ENCODE measurements around the gene UPF2.

DNA sequence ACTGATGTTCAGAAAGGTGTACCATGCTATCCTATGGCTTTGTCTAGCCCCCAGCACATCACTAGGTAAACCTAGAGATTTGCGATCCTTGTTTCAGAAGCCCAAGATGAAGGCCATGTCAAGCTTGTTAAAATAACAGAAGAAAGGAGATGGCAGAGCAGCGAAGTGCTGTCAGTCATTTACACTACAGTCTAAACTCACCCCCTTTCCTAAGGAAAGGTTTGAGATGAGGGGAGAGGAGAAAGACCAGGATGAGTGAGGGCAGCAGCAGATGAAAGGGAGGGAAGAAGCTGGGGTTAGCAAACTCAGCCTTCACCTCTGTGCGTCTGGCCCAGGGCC, 144.6 kb downstream of the UPF2 start:
- TF ChIP-seq EZH2 (IDR thresholded peaks at IDR 0.05) (no peak), POLR2AphosphoS5 (IDR thresholded peaks at IDR 0.05; ENCODE audit: borderline replicate concordance, low read depth, low read length) (no peak), FOXP2 (optimal IDR thresholded peaks at IDR 0.05; ENCODE audit: control extremely low read depth, extremely low read length, insufficient read depth) (no peak)

Data from SK-N-MC (cell line).